Uterus (tissue), 4 donors: Measurements from ENCODE around the gene PRLH. TPM values are rescaled to one million over a fixed set of nuclear protein-coding genes. Genes with fewer than 3 reads are reported as not detected.

Experiments used
- DNase-seq, 2 donors: peaks; one replicate each; pipeline ENCODE4 v3.0.0-alpha.2; 2019 to 2020
- H3K27ac ChIP-seq, 2 donors: fragments of 200-600 bp; sonication (generic); 1 replicate in 1 of 2; 2 replicates in 1 of 2; pipeline ENCODE4 v1.5.1; 2016 to 2018
- H3K27me3 ChIP-seq, 2 donors: fragments of 200-600 bp; sonication (generic); one replicate each; pipeline ENCODE4 v1.5.1; 2018 to 2019; ENCODE audit warnings: control low read depth in 1 of 2
- H3K36me3 ChIP-seq, 2 donors: fragments of 200-600 bp; sonication (generic); one replicate each; pipeline ENCODE4 v1.5.1; 2019; ENCODE audit warnings: control low read depth in 1 of 2
- H3K4me1 ChIP-seq, 2 donors: fragments of 200-600 bp; sonication (generic); one replicate each; pipeline ENCODE4 v1.5.1; 2018 to 2019; ENCODE audit warnings: control low read depth in 1 of 2
- H3K4me3 ChIP-seq, 2 donors: fragments of 200-600 bp; sonication (generic); 1 replicate in 1 of 2; 2 replicates in 1 of 2; pipeline ENCODE4 v1.5.1; 2018 to 2019; ENCODE audit warnings: mild to moderate bottlenecking in 1 of 2
- H3K9me3 ChIP-seq, 2 donors: fragments of 200-600 bp; sonication (generic); one replicate each; pipeline ENCODE4 v1.5.1; 2019; ENCODE audit warnings: control low read depth in 1 of 2
- CTCF ChIP-seq, 4 experiments: fragments of 200-600 bp in 2 of 4; fragments of 450-650 bp in 2 of 4; sonication (generic) in 2 of 4; IDR thresholded peaks; one replicate each; pipeline ENCODE4 v1.5.1; 2016 to 2019; ENCODE audit warnings: antibody characterized with exemption in 4 of 4, mild to moderate bottlenecking in 2 of 4, moderate library complexity in 1 of 4
- POLR2A ChIP-seq, 2 donors: fragments of 450-650 bp; IDR thresholded peaks; one replicate each; pipeline ENCODE4 v1.6.1; 2016; ENCODE audit warnings: antibody characterized with exemption in 2 of 2, mild to moderate bottlenecking in 1 of 2, moderate library complexity in 1 of 2
- intact Hi-C: fragments of 100-400 bp; cut with DNase I; formaldehyde crosslinking; loops from one replicate; pipeline ENCODE4 v1.15.1; 2023; ENCODE audit warnings: low total_unique reads
- total RNA-seq, 4 donors: library from RNA; depleted of rRNA in 3 of 4; stranded (reverse); fragments of >200 nt in 3 of 4; gene quantifications; one replicate each; pipeline versions ENCODE4 v1.1.0 to v1.2.4, GENCODE V29; 2014 to 2023
- donor health status: DM: yes; HTN: yes; CAD: no.

Gene PRLH
- total RNA-seq, 4 donors from 2014 or later: not detected

DNA sequence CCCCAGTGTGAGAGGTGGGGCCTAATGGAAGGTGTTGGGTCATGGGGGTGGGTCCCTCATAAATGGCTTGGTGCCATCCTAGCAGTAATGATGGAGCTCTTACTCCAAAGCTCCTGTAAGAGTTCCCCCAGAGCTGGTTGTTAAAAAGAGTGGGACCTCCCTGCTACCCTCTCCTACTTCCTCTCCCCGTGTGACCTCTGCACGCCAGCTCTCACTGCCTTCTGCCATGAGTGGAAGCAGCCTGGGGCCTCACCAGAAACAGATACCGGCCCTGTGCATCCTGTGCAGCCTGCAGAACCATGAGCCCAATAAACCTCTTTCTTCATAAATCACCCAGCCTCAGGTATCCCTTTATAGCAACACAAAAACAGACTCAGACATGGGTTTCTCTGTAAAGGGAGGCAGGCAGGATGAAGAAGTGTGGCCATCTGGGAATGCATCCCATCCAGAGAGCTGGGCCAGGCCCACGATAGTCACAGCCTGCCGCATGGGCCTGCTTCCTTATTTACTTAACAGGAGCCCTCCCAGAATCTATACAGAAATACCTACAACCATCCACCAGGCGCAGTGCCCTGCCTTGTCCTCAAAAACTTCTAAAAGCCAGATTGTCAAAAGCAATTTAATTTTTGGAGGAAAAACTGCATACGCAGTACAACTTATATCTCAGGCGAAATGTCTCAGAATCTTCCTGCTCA, 7.5 kb downstream of the PRLH start:
- H3K27ac ChIP-seq: no peak overlapping the region
- H3K4me1 ChIP-seq: peaks cover 0 to 8% of the 10 kb centered on the region in 2 donors
- H3K27me3 ChIP-seq: no peaks in the 10 kb centered on the region
- no peaks in the 10 kb centered on the region for H3K9me3 ChIP-seq
- no peak overlapping the region for H3K4me3 ChIP-seq
- TF ChIP-seq POLR2A (IDR thresholded peaks at IDR 0.05) (no peak), CTCF (IDR thresholded peaks at IDR 0.05) (no peak)
- DNase-seq: no peak
- intact Hi-C loops: loop anchor here (5.0 to 10.0 kb wide), 2 partner anchors 62 to 449 kb away; no protein-coding TSS in a partner anchor
- H3K36me3 ChIP-seq: no peaks in the 10 kb centered on the region

GRCh38 chr2:237574467-237574866, 8.1 kb downstream of the PRLH start:
- DNase-seq: no peak
- H3K27ac ChIP-seq: no peak overlapping the region
- peaks cover 0 to 8% of the 10 kb centered on the region in 2 donors for H3K4me1 ChIP-seq
- intact Hi-C loops: loop anchor here (5.0 to 10.0 kb wide), 2 partner anchors 62 to 450 kb away; no protein-coding TSS in a partner anchor
- H3K9me3 ChIP-seq: no peaks in the 10 kb centered on the region
- H3K36me3 ChIP-seq: no peaks in the 10 kb centered on the region
- H3K4me3 ChIP-seq: no peak overlapping the region
- no peaks in the 10 kb centered on the region for H3K27me3 ChIP-seq
- TF ChIP-seq POLR2A (IDR thresholded peaks at IDR 0.05): no peak

- intact Hi-C loops: loop anchor here (5.0 to 10.0 kb wide), 2 partner anchors 63 to 450 kb away; no protein-coding TSS in a partner anchor
- Histone ChIP-seq H3K27me3 (no peaks in the 10 kb centered on the region), H3K36me3 (no peaks in the 10 kb centered on the region), H3K4me1 (peaks cover 0 to 8% of the 10 kb centered on the region in 2 donors), H3K4me3 (no peak overlapping the region), H3K27ac (peak overlapping the region in 1 of 2 donors; percentile 18), H3K9me3 (no peaks in the 10 kb centered on the region)
- TF ChIP-seq POLR2A (IDR thresholded peaks at IDR 0.05) (no peak), CTCF (IDR thresholded peaks at IDR 0.05) (no peak)
- DNase-seq: peak; percentile 53 to 60
Observed at GRCh38 chr2:237574894-237575868, 8.8 kb downstream of the PRLH start.

DNA sequence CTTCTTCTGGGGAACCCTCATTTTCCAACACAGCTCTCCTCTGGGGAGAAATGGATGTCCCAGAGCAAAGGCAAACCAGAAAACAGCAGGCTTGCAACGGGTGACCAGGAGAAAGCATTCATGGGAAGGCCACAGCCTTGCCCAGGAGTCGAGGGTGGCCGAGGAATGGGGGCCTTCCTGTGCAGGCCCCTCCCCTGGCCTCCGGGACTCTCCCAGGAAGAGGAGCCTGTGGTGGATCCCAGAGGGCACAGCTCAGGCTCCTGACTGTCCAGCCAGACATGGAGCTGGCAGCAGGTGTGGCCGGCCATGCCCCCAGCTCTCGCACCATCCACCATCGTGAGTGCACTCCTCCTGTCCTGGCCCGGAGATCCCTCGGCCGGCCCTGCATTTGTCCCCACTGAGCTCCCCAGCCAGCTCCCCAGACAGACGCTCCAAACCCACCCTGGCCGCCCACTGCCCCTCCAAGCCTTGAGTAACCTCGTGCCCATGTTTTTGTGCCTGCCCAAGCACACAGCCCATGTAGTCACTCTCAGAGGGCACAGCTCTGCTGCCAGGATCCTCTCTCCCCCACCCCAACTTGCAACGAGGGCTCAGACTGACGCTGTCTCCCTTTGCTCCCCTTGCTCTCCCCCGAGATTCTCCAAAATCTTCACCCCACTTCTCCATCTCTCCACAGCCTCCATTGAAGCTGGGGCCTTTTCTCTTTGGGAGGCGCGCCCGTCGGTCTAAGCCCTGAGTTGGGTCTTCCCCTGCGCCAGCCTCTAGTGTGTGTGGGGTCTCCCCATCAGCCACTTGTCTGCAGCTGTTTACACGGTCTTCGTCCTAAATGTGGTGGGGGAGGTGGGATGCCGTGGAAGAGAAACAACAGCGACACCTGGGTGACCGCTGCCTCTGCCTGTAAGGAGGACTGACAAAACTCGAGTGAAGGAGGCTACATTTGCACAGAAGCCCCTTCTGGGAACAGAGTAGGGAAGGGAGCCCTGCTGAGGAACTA, 9.8 kb downstream of the PRLH start:
- Histone ChIP-seq H3K27ac (no peak overlapping the region), H3K36me3 (no peaks in the 10 kb centered on the region), H3K4me1 (peaks cover 0 to 8% of the 10 kb centered on the region in 2 donors), H3K9me3 (no peaks in the 10 kb centered on the region), H3K27me3 (no peaks in the 10 kb centered on the region), H3K4me3 (no peak overlapping the region)
- TF ChIP-seq POLR2A (IDR thresholded peaks at IDR 0.05) (no peak), CTCF (IDR thresholded peaks at IDR 0.05) (no peak)
- DNase-seq: no peak
- intact Hi-C loops: loop anchor here (10.0 kb wide), 1 partner anchor 451 kb away; no protein-coding TSS in a partner anchor

- no peak overlapping the region for H3K27ac ChIP-seq
- no peak for DNase-seq
- H3K4me3 ChIP-seq: no peak overlapping the region
- intact Hi-C loops: loop anchor here (10.0 kb wide), 1 partner anchor 452 kb away; no protein-coding TSS in a partner anchor
- no peaks in the 10 kb centered on the region for H3K9me3 ChIP-seq
- no peaks in the 10 kb centered on the region for H3K36me3 ChIP-seq
- peaks cover 0 to 8% of the 10 kb centered on the region in 2 donors for H3K4me1 ChIP-seq
- H3K27me3 ChIP-seq: no peaks in the 10 kb centered on the region
- no peak for TF ChIP-seq CTCF (IDR thresholded peaks at IDR 0.05)
- no peak for TF ChIP-seq POLR2A (IDR thresholded peaks at IDR 0.05)
Observed at GRCh38 chr2:237576974-237577373, 10.6 kb downstream of the PRLH start.
